GM19193 (cell line): ENCODE measurements around the gene CFAP410.

ENCODE experiments used
- POLR2A ChIP-seq: IDR thresholded peaks from 4 replicates; pipeline ENCODE4 v1.6.1; 2011; ENCODE audit not compliant: insufficient read depth, insufficient read length; ENCODE audit errors: extremely low read depth

Gene CFAP410

GRCh38 chr21:44329971-44330681, 9.1 kb downstream of the CFAP410 start:
- no peak for TF ChIP-seq POLR2A

- peak; percentile 36 for TF ChIP-seq POLR2A
Observed at GRCh38 chr21:44329086-44329889, 9.9 kb downstream of the CFAP410 start.

- TF ChIP-seq POLR2A, result peak; percentile 30
Observed at GRCh38 chr21:44328242-44328895, 10.8 kb downstream of the CFAP410 start.

GRCh38 chr21:44327603-44327974, 11.6 kb downstream of the CFAP410 start:
- TF ChIP-seq POLR2A, result no peak

- no peak for TF ChIP-seq POLR2A
Observed at GRCh38 chr21:44326716-44327602, 12.2 kb downstream of the CFAP410 start.

GRCh38 chr21:44326272-44326647, 12.9 kb downstream of the CFAP410 start:
- no peak for TF ChIP-seq POLR2A

GRCh38 chr21:44325386-44326271, 13.6 kb downstream of the CFAP410 start:
- TF ChIP-seq POLR2A, result no peak

GRCh38 chr21:44324854-44325107, 14.4 kb downstream of the CFAP410 start:
- no peak for TF ChIP-seq POLR2A

GRCh38 chr21:44324106-44324853, 14.9 kb downstream of the CFAP410 start:
- TF ChIP-seq POLR2A, result no peak

- no peak for TF ChIP-seq POLR2A
Observed at GRCh38 chr21:44323591-44323990, 15.6 kb downstream of the CFAP410 start.

GRCh38 chr21:44322621-44323325, 16.4 kb downstream of the CFAP410 start:
- TF ChIP-seq POLR2A, result no peak

GRCh38 chr21:44321846-44322450, 17.2 kb downstream of the CFAP410 start:
- no peak for TF ChIP-seq POLR2A

- TF ChIP-seq POLR2A, result no peak
Observed at GRCh38 chr21:44320847-44321246, 18.3 kb downstream of the CFAP410 start.
